Skeletal muscle tissue (tissue), 4 donors: Measurements from ENCODE around the gene TENT5A. TPM values are rescaled to one million over a fixed set of nuclear protein-coding genes. Genes with fewer than 3 reads are reported as not detected.

ENCODE experiments used
- H3K27ac ChIP-seq: one replicate; pipeline ENCODE4 v1.7.0; 2013; ENCODE audit warnings: mild to moderate bottlenecking, low read depth, low read length, inconsistent platforms
- H3K27me3 ChIP-seq, 3 donors: one replicate each; pipeline ENCODE4 v1.7.0; 2013; ENCODE audit warnings: low read length in 3 of 3; ENCODE audit not compliant: control insufficient read depth in 3 of 3, insufficient read depth in 3 of 3
- H3K36me3 ChIP-seq, 3 donors: one replicate each; pipeline ENCODE4 v1.7.0; 2013; ENCODE audit warnings: low read length in 3 of 3; ENCODE audit not compliant: control insufficient read depth in 3 of 3, insufficient read depth in 3 of 3
- H3K4me1 ChIP-seq, 3 donors: one replicate each; pipeline ENCODE4 v1.7.0; 2013; ENCODE audit warnings: low read length in 3 of 3, mild to moderate bottlenecking in 3 of 3; ENCODE audit not compliant: control insufficient read depth in 3 of 3, insufficient read depth in 3 of 3
- H3K4me3 ChIP-seq, 3 donors: one replicate each; pipeline ENCODE4 v1.7.0; 2013; ENCODE audit warnings: low read length in 3 of 3
- H3K9ac ChIP-seq, 3 donors: one replicate each; pipeline ENCODE4 v1.7.0; 2013; ENCODE audit warnings: low read length in 3 of 3, mild to moderate bottlenecking in 3 of 3, moderate library complexity in 2 of 3, low read depth in 1 of 3
- H3K9me3 ChIP-seq, 3 donors: one replicate each; pipeline ENCODE4 v1.7.0; 2013; ENCODE audit warnings: low read length in 3 of 3; ENCODE audit not compliant: control insufficient read depth in 3 of 3
- total RNA-seq: library from RNA; depleted of rRNA; stranded (reverse); fragments of >200 nt; gene quantifications from one replicate; pipeline ENCODE4 v1.2.3, GENCODE V29; 2014
- donor health status: Osteomylitis.

The TENT5A gene
- total RNA-seq, 1 donor from 2014 or later = 28.2 TPM

- Histone ChIP-seq H3K36me3 (no peaks in the 10 kb centered on the region), H3K27ac (no peak overlapping the region), H3K4me1 (no peaks in the 10 kb centered on the region), H3K9me3 (no peaks in the 10 kb centered on the region), H3K9ac (no peak overlapping the region), H3K4me3 (no peak overlapping the region), H3K27me3 (no peaks in the 10 kb centered on the region)
These were observed 27.4 kb downstream of the TENT5A start for GRCh38 chr6:81725127-81725526.

- Histone ChIP-seq H3K4me3 (no peak overlapping the region), H3K27ac (no peak overlapping the region), H3K4me1 (no peaks in the 10 kb centered on the region), H3K9ac (no peak overlapping the region), H3K27me3 (no peaks in the 10 kb centered on the region), H3K36me3 (no peaks in the 10 kb centered on the region), H3K9me3 (no peaks in the 10 kb centered on the region)
These were observed 29.8 kb downstream of the TENT5A start for GRCh38 chr6:81722506-81723223.

GRCh38 chr6:81720427-81720826 is 32.1 kb downstream of the TENT5A start:
- Histone ChIP-seq H3K27me3 (no peaks in the 10 kb centered on the region), H3K9ac (no peak overlapping the region), H3K27ac (no peak overlapping the region), H3K4me3 (no peak overlapping the region), H3K9me3 (no peaks in the 10 kb centered on the region), H3K36me3 (no peaks in the 10 kb centered on the region), H3K4me1 (no peaks in the 10 kb centered on the region)

- Histone ChIP-seq H3K4me3 (no peak overlapping the region), H3K9ac (no peak overlapping the region), H3K27ac (no peak overlapping the region), H3K36me3 (no peaks in the 10 kb centered on the region), H3K9me3 (no peaks in the 10 kb centered on the region), H3K4me1 (no peaks in the 10 kb centered on the region), H3K27me3 (no peaks in the 10 kb centered on the region)
These were observed 34.4 kb downstream of the TENT5A start for GRCh38 chr6:81718126-81718525.

GRCh38 chr6:81714684-81715083 is 37.8 kb downstream of the TENT5A start:
- no peaks in the 10 kb centered on the region for H3K36me3 ChIP-seq
- no peaks in the 10 kb centered on the region for H3K9me3 ChIP-seq
- no peak overlapping the region for H3K9ac ChIP-seq
- no peaks in the 10 kb centered on the region for H3K4me1 ChIP-seq
- H3K27me3 ChIP-seq = no peaks in the 10 kb centered on the region
- H3K4me3 ChIP-seq = no peak overlapping the region
- no peak overlapping the region for H3K27ac ChIP-seq

- no peaks in the 10 kb centered on the region for H3K9me3 ChIP-seq
- no peaks in the 10 kb centered on the region for H3K36me3 ChIP-seq
- no peak overlapping the region for H3K9ac ChIP-seq
- no peaks in the 10 kb centered on the region for H3K27me3 ChIP-seq
- H3K4me3 ChIP-seq = no peak overlapping the region
- no peaks in the 10 kb centered on the region for H3K4me1 ChIP-seq
- H3K27ac ChIP-seq = no peak overlapping the region
These were observed 39.3 kb downstream of the TENT5A start for GRCh38 chr6:81713205-81713604.

GRCh38 chr6:81708113-81708699 is 44.3 kb downstream of the TENT5A start:
- no peaks in the 10 kb centered on the region for H3K27me3 ChIP-seq
- no peaks in the 10 kb centered on the region for H3K9me3 ChIP-seq
- no peaks in the 10 kb centered on the region for H3K36me3 ChIP-seq
- H3K27ac ChIP-seq = no peak overlapping the region
- H3K4me1 ChIP-seq = no peaks in the 10 kb centered on the region
- H3K9ac ChIP-seq = no peak overlapping the region
- H3K4me3 ChIP-seq = no peak overlapping the region

GRCh38 chr6:81704700-81705099 is 47.8 kb downstream of the TENT5A start:
- Histone ChIP-seq H3K36me3 (no peaks in the 10 kb centered on the region), H3K27me3 (no peaks in the 10 kb centered on the region), H3K27ac (no peak overlapping the region), H3K4me1 (no peaks in the 10 kb centered on the region), H3K4me3 (no peak overlapping the region), H3K9me3 (no peaks in the 10 kb centered on the region), H3K9ac (no peak overlapping the region)

- no peaks in the 10 kb centered on the region for H3K27me3 ChIP-seq
- H3K9ac ChIP-seq = no peak overlapping the region
- H3K27ac ChIP-seq = no peak overlapping the region
- peaks cover 0 to 6% (median 2%) of the 10 kb centered on the region in 3 donors for H3K4me1 ChIP-seq
- no peaks in the 10 kb centered on the region for H3K9me3 ChIP-seq
- no peak overlapping the region for H3K4me3 ChIP-seq
- no peaks in the 10 kb centered on the region for H3K36me3 ChIP-seq
These were observed 52.1 kb downstream of the TENT5A start for GRCh38 chr6:81700414-81700813.

- H3K4me3 ChIP-seq = no peak overlapping the region
- no peaks in the 10 kb centered on the region for H3K27me3 ChIP-seq
- no peak overlapping the region for H3K9ac ChIP-seq
- H3K36me3 ChIP-seq = no peaks in the 10 kb centered on the region
- H3K9me3 ChIP-seq = no peaks in the 10 kb centered on the region
- H3K4me1 ChIP-seq = peaks cover 0 to 6% (median 2%) of the 10 kb centered on the region in 3 donors
- H3K27ac ChIP-seq = no peak overlapping the region
These were observed 54.9 kb downstream of the TENT5A start for GRCh38 chr6:81697559-81697958.
